Measurements from ENCODE around the gene GPER1.

- TF ChIP-seq CTCF (IDR thresholded peaks at IDR 0.05; ENCODE audit: low read depth, low read length) (no peak), POLR2A (IDR thresholded peaks at IDR 0.05; ENCODE audit: extremely low read depth, insufficient read length) (no peak), MYC (IDR thresholded peaks at IDR 0.05; ENCODE audit: low read depth, low read length) (no peak), MAX (IDR thresholded peaks at IDR 0.05; ENCODE audit: low read depth, low read length) (no peak)
These were observed 49.1 kb downstream of the GPER1 start for GRCh38 chr7:1136841-1137516.
